ENCODE data around the gene TREH. TPM values are rescaled to one million over a fixed set of nuclear protein-coding genes. Genes with fewer than 3 reads are reported as not detected.

TREH gene
- total RNA-seq, 1 donor from 2014 or later = not detected

DNA sequence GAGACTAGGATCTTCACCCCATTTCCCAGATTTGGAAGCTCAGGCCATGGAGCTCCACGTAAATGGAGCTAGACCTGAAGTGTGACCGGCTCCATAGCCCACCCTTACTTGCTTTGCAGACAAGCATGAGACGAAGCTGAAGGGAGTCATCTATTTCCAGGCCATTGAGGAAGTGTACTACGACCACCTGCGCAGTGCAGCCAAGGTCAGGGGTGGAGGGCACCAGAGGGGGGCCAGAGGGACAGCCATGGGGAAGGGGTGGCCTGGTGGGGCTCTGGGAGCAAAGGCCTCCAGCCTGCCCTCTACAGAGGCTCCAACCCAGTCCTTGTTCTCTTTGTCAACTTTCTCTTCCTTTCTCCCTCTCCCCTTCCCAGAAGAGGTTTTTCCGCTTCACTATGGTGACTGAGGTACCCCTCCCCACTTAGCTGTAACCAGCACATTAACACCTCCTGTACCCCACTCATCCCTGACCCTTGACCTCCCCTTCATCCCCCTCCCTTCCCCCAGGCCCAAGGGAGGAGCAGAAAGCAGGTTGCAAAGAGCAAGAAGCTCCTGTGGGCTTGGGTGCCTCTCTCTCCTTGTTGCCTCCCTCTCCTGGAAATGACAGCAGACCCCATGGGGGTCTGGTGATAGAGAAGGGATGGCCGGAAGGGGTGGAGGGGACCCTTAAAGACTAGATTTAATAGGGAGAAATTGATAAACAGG lies 23.8 kb downstream of the TREH start:
- POLR2A ChIA-PET = no interaction called here
- Mint-ChIP-seq H3K9me3 (no peaks in the 10 kb centered on the region), H3K27ac (no peak overlapping the region), H3K4me3 (no peak overlapping the region), H3K36me3 (ENCODE audit: low read depth) (no peaks in the 10 kb centered on the region), H3K27me3 (peaks cover 3% of the 10 kb centered on the region), H3K4me1 (peaks cover 7% of the 10 kb centered on the region)
- DNase-seq (no peak), ATAC-seq (ENCODE audit: low read depth) (no peak)
- CTCF ChIA-PET = no interaction called here
- intact Hi-C loops (cut with micrococcal nuclease) = no loop called here
- TF ChIP-seq, protein P1, sequence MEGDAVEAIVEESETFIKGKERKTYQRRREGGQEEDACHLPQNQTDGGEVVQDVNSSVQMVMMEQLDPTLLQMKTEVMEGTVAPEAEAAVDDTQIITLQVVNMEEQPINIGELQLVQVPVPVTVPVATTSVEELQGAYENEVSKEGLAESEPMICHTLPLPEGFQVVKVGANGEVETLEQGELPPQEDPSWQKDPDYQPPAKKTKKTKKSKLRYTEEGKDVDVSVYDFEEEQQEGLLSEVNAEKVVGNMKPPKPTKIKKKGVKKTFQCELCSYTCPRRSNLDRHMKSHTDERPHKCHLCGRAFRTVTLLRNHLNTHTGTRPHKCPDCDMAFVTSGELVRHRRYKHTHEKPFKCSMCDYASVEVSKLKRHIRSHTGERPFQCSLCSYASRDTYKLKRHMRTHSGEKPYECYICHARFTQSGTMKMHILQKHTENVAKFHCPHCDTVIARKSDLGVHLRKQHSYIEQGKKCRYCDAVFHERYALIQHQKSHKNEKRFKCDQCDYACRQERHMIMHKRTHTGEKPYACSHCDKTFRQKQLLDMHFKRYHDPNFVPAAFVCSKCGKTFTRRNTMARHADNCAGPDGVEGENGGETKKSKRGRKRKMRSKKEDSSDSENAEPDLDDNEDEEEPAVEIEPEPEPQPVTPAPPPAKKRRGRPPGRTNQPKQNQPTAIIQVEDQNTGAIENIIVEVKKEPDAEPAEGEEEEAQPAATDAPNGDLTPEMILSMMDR (IDR thresholded peaks at IDR 0.05) = no peak

DNA sequence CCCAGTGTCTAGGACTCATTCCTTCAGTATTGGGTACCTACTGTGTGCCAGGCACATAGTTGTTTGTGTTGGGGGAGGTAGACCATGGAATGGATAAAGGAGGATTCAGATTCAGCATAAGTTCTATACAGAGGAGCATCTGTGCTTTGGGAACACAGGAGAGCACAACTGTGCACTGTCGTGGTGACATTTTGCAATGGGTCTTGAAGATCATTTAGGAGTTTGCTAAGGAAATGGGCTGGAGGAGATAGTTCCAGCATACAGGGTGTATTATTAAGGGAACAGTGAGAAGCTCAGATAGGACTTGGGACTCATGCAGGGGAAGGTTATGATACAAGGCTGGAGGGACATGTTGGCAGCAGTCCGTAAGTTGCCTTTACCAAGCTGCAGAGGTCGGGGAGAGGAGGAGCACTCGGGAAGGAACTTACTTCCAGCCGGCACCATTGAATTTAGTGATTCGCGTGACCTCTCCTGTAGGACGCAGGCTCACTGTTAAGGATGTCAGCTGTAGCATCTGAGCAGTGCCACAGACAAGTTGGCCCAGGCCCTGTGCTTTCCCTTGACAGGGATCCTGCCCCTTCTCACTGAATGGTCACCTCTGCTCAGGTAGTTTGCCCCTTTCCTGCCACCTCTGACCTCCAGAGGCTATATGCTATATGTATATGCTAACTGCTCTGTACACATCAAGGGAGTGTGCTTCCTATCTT lies 25.6 kb downstream of the TREH start:
- Mint-ChIP-seq H3K4me3 (no peak overlapping the region), H3K36me3 (ENCODE audit: low read depth) (no peaks in the 10 kb centered on the region), H3K27ac (no peak overlapping the region), H3K9me3 (no peaks in the 10 kb centered on the region), H3K27me3 (no peaks in the 10 kb centered on the region), H3K4me1 (no peaks in the 10 kb centered on the region)
- TF ChIP-seq, protein P1 (IDR thresholded peaks at IDR 0.05) = no peak
- DNase-seq = no peak
- ChIA-PET POLR2A (interaction anchor here (0.9 kb wide), 1 partner anchor 81 kb away, joined by 9 read pairs; the partner anchor contains the start of gene ARCN1), CTCF (no interaction called here)
- intact Hi-C loops (cut with micrococcal nuclease) = no loop called here
- ATAC-seq (ENCODE audit: low read depth) = no peak

DNA sequence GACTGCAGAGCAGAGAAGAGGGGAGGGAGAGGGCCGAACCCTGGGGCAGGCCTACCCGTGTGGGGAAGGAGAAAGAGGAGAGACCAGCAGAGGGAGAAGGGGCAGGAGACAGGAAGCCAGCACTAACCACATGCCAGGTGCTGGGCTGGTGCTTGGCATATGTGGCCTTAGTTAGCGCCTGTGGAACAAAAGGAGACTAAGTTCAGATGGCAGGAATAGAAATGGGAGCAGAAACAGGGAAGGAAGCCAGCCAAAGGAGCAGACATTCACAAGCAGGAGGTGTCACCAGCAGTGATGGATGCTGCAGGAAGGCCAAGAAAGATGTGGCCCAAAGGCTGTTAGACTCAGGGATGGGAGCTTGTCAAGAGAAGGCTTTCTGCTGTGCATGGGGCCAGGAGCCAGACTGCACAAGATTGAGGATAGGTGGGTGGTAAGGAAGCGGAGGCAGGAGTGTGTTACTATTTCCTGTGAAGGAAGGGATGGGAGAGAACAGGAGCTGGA lies 26.7 kb downstream of the TREH start:
- Mint-ChIP-seq H3K36me3 (ENCODE audit: low read depth) (no peaks in the 10 kb centered on the region), H3K27ac (no peak overlapping the region), H3K4me3 (no peak overlapping the region), H3K27me3 (no peaks in the 10 kb centered on the region), H3K4me1 (no peaks in the 10 kb centered on the region), H3K9me3 (no peaks in the 10 kb centered on the region)
- intact Hi-C loops (cut with micrococcal nuclease) = no loop called here
- ATAC-seq (ENCODE audit: low read depth) = no peak
- ChIA-PET POLR2A (interaction anchor here (0.9 kb wide), 1 partner anchor 80 kb away, joined by 9 read pairs; the partner anchor contains the start of gene ARCN1), CTCF (no interaction called here)
- no peak for DNase-seq
- TF ChIP-seq, protein P1 (IDR thresholded peaks at IDR 0.05) = no peak

DNA sequence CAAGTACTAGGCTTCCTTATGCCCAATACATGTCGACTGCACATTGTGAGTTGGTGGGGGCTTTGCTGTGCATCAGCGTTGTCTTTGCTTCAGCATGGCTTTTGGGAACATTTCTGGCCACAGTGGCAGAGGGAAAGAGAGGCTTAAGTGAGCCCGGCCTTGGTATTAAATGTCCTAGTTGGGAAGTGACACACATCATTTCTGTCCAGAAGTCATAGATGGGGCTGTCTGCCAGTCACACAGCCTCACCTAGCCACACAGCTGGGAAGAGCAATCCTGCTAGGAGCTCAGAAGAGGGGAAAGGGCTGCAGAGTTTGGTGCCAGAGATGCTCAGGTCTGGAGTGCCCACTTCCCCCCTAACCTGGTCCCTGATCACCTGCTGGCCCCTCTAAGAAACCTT lies 27.6 kb downstream of the TREH start:
- Mint-ChIP-seq H3K36me3 (ENCODE audit: low read depth) (no peaks in the 10 kb centered on the region), H3K4me1 (no peaks in the 10 kb centered on the region), H3K4me3 (no peak overlapping the region), H3K27me3 (no peaks in the 10 kb centered on the region), H3K9me3 (no peaks in the 10 kb centered on the region), H3K27ac (no peak overlapping the region)
- DNase-seq (no peak), ATAC-seq (ENCODE audit: low read depth) (no peak)
- ChIA-PET CTCF (no interaction called here), POLR2A (no interaction called here)
- intact Hi-C loops (cut with micrococcal nuclease) = no loop called here
- TF ChIP-seq, protein P1 (IDR thresholded peaks at IDR 0.05) = no peak

DNA sequence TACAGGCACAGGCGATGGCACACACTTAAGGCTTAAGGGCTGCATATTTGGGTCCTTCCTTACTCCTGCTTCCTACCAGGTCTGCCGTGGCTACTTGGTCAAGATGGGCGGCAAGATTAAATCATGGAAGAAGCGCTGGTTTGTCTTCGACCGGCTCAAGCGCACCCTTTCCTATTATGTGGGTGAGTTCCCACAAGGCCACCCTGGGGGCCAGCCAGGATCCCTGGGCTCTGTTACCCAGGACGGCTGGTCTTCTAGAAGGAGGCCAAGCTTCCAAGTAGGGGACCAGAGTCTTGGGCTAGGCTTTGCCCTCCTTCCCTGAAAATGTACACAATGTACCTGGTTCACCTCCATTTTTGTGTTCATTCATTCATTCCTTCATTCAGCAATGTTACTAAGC lies 29.1 kb downstream of the TREH start:
- no peak for ATAC-seq (ENCODE audit: low read depth)
- POLR2A ChIA-PET = no interaction called here
- Mint-ChIP-seq H3K9me3 (no peaks in the 10 kb centered on the region), H3K27ac (no peak overlapping the region), H3K4me3 (no peak overlapping the region), H3K27me3 (no peaks in the 10 kb centered on the region), H3K36me3 (ENCODE audit: low read depth) (no peaks in the 10 kb centered on the region), H3K4me1 (no peaks in the 10 kb centered on the region)
- intact Hi-C loops (cut with micrococcal nuclease) = no loop called here
- TF ChIP-seq, protein P1 (IDR thresholded peaks at IDR 0.05) = no peak
- CTCF ChIA-PET = no interaction called here
- DNase-seq = no peak

Measured in activated B cell treated with CpG ODN at 0.5 μM for 24 hours (primary cell).